Loucy (cell line): ENCODE data around the gene MTURN.

ENCODE experiments used
- EZH2phosphoT487 ChIP-seq: fragments of 200-600 bp; IDR thresholded peaks from 2 replicates; pipeline ENCODE4 v1.6.1; 2018; ENCODE audit warnings: antibody characterized with exemption, mild to moderate bottlenecking, moderate library complexity, borderline replicate concordance
- TF ChIP-seq, protein P1 (sequence below): fragments of 200-600 bp; sonication (generic); conservative IDR thresholded peaks from 2 replicates; pipeline ENCODE4 v1.5.1; 2014; ENCODE audit warnings: mild to moderate bottlenecking, antibody characterized with exemption, low read length

DNA sequence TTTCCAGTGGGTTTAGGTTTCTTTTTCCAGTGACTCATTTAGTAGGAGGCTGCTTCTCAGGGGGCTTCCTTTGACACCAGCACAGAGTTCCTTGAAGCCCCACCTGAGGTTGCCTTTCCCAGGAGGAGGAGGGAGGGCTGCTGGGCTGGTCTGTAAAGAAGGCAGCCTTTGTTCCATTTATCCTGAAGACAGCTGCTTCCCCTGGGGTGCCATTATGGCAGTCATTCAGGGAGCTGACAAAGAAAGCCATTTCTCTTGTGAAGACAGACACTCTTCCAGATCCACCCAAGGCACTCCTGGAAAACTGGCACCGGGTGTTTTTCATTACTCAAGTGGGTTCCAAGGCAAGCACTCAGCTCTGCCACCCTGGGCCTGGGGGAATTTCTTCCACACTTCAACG is 54.0 kb downstream of the MTURN start:
- TF ChIP-seq, protein P1, sequence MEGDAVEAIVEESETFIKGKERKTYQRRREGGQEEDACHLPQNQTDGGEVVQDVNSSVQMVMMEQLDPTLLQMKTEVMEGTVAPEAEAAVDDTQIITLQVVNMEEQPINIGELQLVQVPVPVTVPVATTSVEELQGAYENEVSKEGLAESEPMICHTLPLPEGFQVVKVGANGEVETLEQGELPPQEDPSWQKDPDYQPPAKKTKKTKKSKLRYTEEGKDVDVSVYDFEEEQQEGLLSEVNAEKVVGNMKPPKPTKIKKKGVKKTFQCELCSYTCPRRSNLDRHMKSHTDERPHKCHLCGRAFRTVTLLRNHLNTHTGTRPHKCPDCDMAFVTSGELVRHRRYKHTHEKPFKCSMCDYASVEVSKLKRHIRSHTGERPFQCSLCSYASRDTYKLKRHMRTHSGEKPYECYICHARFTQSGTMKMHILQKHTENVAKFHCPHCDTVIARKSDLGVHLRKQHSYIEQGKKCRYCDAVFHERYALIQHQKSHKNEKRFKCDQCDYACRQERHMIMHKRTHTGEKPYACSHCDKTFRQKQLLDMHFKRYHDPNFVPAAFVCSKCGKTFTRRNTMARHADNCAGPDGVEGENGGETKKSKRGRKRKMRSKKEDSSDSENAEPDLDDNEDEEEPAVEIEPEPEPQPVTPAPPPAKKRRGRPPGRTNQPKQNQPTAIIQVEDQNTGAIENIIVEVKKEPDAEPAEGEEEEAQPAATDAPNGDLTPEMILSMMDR = no peak
- TF ChIP-seq EZH2phosphoT487 = no peak
